WTC11 (cell line): ENCODE results near the gene AKAP8. TPM values are rescaled to one million over a fixed set of nuclear protein-coding genes. Genes with fewer than 3 reads are reported as not detected.

Experiments used
- ATAC-seq: fragments of 200-7000 bp; cut with Tn5 transposase; 2 replicates; pipeline ENCODE4 v1.10.0; 2021; ENCODE audit warnings: mild to moderate bottlenecking, moderate library complexity
- CTCF ChIA-PET: fragments of 300-600 bp; sonication (Branson Sonifier 250); formaldehyde crosslinking; loops from one replicate; lab custom pipeline; 2021; ENCODE audit warnings: antibody characterized with exemption; lab: Charles Lee
- POLR2A ChIA-PET: fragments of 350-600 bp; sonication (Branson Sonifier 250); formaldehyde crosslinking; loops from one replicate; lab custom pipeline; 2021; ENCODE audit warnings: antibody characterized with exemption; lab: Charles Lee
- DNase-seq: peaks from one replicate; pipeline ENCODE4 v3.0.0; 2021; ENCODE audit warnings: low spot score
- H3K27ac Mint-ChIP-seq: 2 replicates; pipeline ENCODE4 v1.8.0; 2021; ENCODE audit warnings: mixed read lengths
- H3K27me3 Mint-ChIP-seq: 2 replicates; pipeline ENCODE4 v1.8.0; 2021; ENCODE audit warnings: low read depth, mild to moderate bottlenecking, moderate library complexity, mixed read lengths
- H3K36me3 Mint-ChIP-seq: 2 replicates; pipeline ENCODE4 v1.8.0; 2021; ENCODE audit warnings: mixed read lengths
- H3K4me1 Mint-ChIP-seq: 2 replicates; pipeline ENCODE4 v1.8.0; 2022; ENCODE audit warnings: mixed read lengths
- H3K4me3 Mint-ChIP-seq: 2 replicates; pipeline ENCODE4 v1.8.0; 2021; ENCODE audit warnings: mild to moderate bottlenecking, moderate library complexity, mixed read lengths
- H3K9me3 Mint-ChIP-seq: 2 replicates; pipeline ENCODE4 v1.8.0; 2021; ENCODE audit warnings: mixed read lengths
- AR ChIP-seq: fragments of 250-450 bp; sonication (Bioruptor Pico); IDR thresholded peaks from 2 replicates; pipeline ENCODE4 v1.9.0; 2021; ENCODE audit warnings: mild to moderate bottlenecking
- ATF1 ChIP-seq: sonication (generic); formaldehyde crosslinking; IDR thresholded peaks from 2 replicates; pipeline ENCODE4 v1.8.1; 2023; ENCODE audit warnings: mild to moderate bottlenecking, moderate library complexity, missing genetic modification reagents
- CBFB ChIP-seq: sonication (generic); formaldehyde crosslinking; IDR thresholded peaks from 2 replicates; pipeline ENCODE4 v1.8.1; 2022; ENCODE audit warnings: mild to moderate bottlenecking, low read depth, missing genetic modification reagents
- E2F1 ChIP-seq: sonication (generic); formaldehyde crosslinking; IDR thresholded peaks from 2 replicates; pipeline ENCODE4 v1.8.0; 2022; ENCODE audit warnings: mild to moderate bottlenecking, missing genetic modification reagents
- FOXK1 ChIP-seq: sonication (generic); formaldehyde crosslinking; IDR thresholded peaks from 2 replicates; pipeline ENCODE4 v1.8.0; 2022; ENCODE audit warnings: mild to moderate bottlenecking, moderate library complexity, missing genetic modification reagents
- FOXP1 ChIP-seq: sonication (generic); formaldehyde crosslinking; IDR thresholded peaks from 2 replicates; pipeline ENCODE4 v1.8.0; 2022; ENCODE audit warnings: missing genetic modification reagents, mild to moderate bottlenecking, moderate library complexity, borderline replicate concordance
- GRHL2 ChIP-seq: fragments of 250-450 bp; sonication (Bioruptor Pico); IDR thresholded peaks from 2 replicates; pipeline ENCODE4 v1.8.0; 2022; ENCODE audit warnings: mild to moderate bottlenecking, moderate library complexity; ENCODE audit not compliant: insufficient replicate concordance, severe bottlenecking
- KAT7 ChIP-seq: sonication (generic); formaldehyde crosslinking; IDR thresholded peaks from 2 replicates; pipeline ENCODE4 v1.8.1; 2023; ENCODE audit warnings: missing genetic modification reagents, mild to moderate bottlenecking, borderline replicate concordance
- MXD4 ChIP-seq: fragments of 250-450 bp; sonication (Bioruptor Pico); IDR thresholded peaks from 2 replicates; pipeline ENCODE4 v1.8.0; 2021; ENCODE audit warnings: mild to moderate bottlenecking, moderate library complexity, borderline replicate concordance
- NFE2L1 ChIP-seq: sonication (generic); formaldehyde crosslinking; IDR thresholded peaks from 2 replicates; pipeline ENCODE4 v1.8.1; 2023; ENCODE audit warnings: missing genetic modification reagents
- PRDM15 ChIP-seq: sonication (generic); formaldehyde crosslinking; IDR thresholded peaks from 2 replicates; pipeline ENCODE4 v1.8.0; 2022; ENCODE audit warnings: missing genetic modification reagents
- SMAD3 ChIP-seq: sonication (generic); formaldehyde crosslinking; IDR thresholded peaks from 2 replicates; pipeline ENCODE4 v1.8.0; 2022; ENCODE audit warnings: missing genetic modification reagents, mild to moderate bottlenecking, borderline replicate concordance
- STAT6 ChIP-seq: sonication (generic); formaldehyde crosslinking; conservative IDR thresholded peaks from 2 replicates; pipeline ENCODE4 v1.8.1; 2023; ENCODE audit warnings: mild to moderate bottlenecking, low read depth, missing genetic modification reagents, moderate library complexity
- ZMAT4 ChIP-seq: fragments of 250-450 bp; sonication (Bioruptor Pico); IDR thresholded peaks from 2 replicates; pipeline ENCODE4 v1.9.0; 2021; ENCODE audit warnings: mild to moderate bottlenecking
- ZNF317 ChIP-seq: sonication (generic); formaldehyde crosslinking; IDR thresholded peaks from 2 replicates; pipeline ENCODE4 v1.8.1; 2023; ENCODE audit warnings: low read depth, mild to moderate bottlenecking, moderate library complexity, missing genetic modification reagents, borderline replicate concordance
- ZNF396 ChIP-seq: fragments of 250-450 bp; sonication (Bioruptor Pico); IDR thresholded peaks from 2 replicates; pipeline ENCODE4 v1.8.0; 2021; ENCODE audit warnings: mild to moderate bottlenecking, moderate library complexity, borderline replicate concordance
- ZNF423 ChIP-seq: fragments of 250-450 bp; sonication (Bioruptor Pico); IDR thresholded peaks from 2 replicates; pipeline ENCODE4 v2.1.2; 2022; ENCODE audit warnings: mild to moderate bottlenecking, moderate library complexity
- ZSCAN18 ChIP-seq: fragments of 250-450 bp; sonication (Bioruptor Pico); IDR thresholded peaks from 2 replicates; pipeline ENCODE4 v2.1.2; 2022; ENCODE audit warnings: mild to moderate bottlenecking, moderate library complexity
- total RNA-seq: library from RNA; stranded (reverse); gene quantifications from 3 replicates; pipeline ENCODE4 v1.2.3, GENCODE V29; 2021
- TF ChIP-seq, protein P1 (sequence below): sonication (generic); formaldehyde crosslinking; IDR thresholded peaks from 2 replicates; pipeline ENCODE4 v1.8.1; 2023; ENCODE audit warnings: mild to moderate bottlenecking, missing genetic modification reagents, moderate library complexity
- TF ChIP-seq, protein P2 (sequence below): sonication (generic); formaldehyde crosslinking; IDR thresholded peaks from 2 replicates; pipeline ENCODE4 v1.8.0; 2022; ENCODE audit warnings: mild to moderate bottlenecking, missing genetic modification reagents

AKAP8 gene
- total RNA-seq, 1 experiment from 2014 or later: 65.9 TPM

DNA sequence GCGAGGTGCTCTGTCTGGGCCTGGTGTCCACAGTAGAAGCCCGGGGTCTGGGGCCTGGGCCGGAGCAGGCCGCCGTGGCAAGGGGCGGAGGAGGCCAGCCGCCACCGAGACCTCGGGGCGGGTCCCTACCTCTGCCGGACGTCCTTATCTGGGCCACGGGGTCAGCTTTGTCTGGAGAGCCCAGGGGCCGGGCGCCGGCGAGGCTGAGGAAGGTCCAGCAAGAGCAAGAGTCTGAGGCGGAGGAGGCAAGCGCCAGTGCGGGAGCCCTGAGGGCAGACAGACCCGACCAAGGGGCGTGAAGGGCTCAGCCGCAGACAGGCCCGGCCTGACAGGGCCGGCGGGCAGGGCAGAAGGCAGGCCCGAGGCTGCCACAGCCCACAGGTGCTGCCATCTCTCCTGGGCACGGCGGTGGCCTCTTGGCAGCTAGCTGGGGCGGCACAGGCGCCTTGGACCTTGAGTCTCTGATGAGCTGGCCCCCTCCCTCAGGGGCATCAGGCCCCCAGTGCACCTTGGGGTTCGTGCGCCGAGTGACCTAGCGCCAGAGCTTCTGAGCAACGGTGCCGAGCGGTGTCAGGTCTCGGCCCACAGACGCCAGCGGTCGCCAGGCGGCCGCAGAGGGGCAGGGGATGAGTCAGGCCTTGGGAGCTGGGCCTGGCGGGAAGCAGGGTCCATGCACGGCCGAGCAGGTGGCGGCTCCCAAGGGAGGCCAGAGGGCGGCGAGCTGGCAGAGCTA lies 19.1 kb upstream of the AKAP8 start:
- peaks cover 63% of the 10 kb centered on the region for H3K36me3 Mint-ChIP-seq
- no peak overlapping the region for H3K27ac Mint-ChIP-seq
- DNase-seq: no peak
- CTCF ChIA-PET: interaction anchor here (0.9 kb wide), 1 partner anchor 157 kb away, joined by 3 read pairs; no protein-coding TSS in a partner anchor
- H3K4me1 Mint-ChIP-seq: no peaks in the 10 kb centered on the region
- H3K4me3 Mint-ChIP-seq: no peak overlapping the region
- TF ChIP-seq, protein P1, sequence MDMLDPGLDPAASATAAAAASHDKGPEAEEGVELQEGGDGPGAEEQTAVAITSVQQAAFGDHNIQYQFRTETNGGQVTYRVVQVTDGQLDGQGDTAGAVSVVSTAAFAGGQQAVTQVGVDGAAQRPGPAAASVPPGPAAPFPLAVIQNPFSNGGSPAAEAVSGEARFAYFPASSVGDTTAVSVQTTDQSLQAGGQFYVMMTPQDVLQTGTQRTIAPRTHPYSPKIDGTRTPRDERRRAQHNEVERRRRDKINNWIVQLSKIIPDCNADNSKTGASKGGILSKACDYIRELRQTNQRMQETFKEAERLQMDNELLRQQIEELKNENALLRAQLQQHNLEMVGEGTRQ (CRISPR knock-in tag): no peak
- TF ChIP-seq FOXP1 (CRISPR knock-in tag) (no peak), SMAD3 (CRISPR knock-in tag) (no peak), ZMAT4 (CRISPR knock-in tag) (no peak), NFE2L1 (CRISPR knock-in tag) (no peak), CBFB (CRISPR knock-in tag) (no peak), KAT7 (no peak), STAT6 (no peak), MXD4 (no peak), ATF1 (no peak), ZSCAN18 (CRISPR knock-in tag) (no peak), FOXK1 (CRISPR knock-in tag) (no peak), ZNF317 (CRISPR knock-in tag) (no peak), PRDM15 (CRISPR knock-in tag) (no peak)
- TF ChIP-seq, all 79 proteins: peak for 0
- Mint-ChIP-seq H3K27me3 (no peaks in the 10 kb centered on the region), H3K9me3 (no peaks in the 10 kb centered on the region)
- ATAC-seq: no peak
- POLR2A ChIA-PET: no interaction called here

GRCh38 chr19:15397782-15398181 lies 18.2 kb upstream of the AKAP8 start:
- H3K27ac Mint-ChIP-seq: no peak overlapping the region; the same call in 1 of the 2 replicates
- H3K9me3 Mint-ChIP-seq: no peaks in the 10 kb centered on the region
- H3K36me3 Mint-ChIP-seq: peaks cover 67% of the 10 kb centered on the region
- ChIA-PET CTCF (no interaction called here), POLR2A (interaction anchor here (0.5 kb wide), 1 partner anchor 14 kb away, joined by 3 read pairs; no protein-coding TSS in a partner anchor)
- ATAC-seq: no peak
- no peaks in the 10 kb centered on the region for H3K4me1 Mint-ChIP-seq
- no peaks in the 10 kb centered on the region for H3K27me3 Mint-ChIP-seq
- H3K4me3 Mint-ChIP-seq: no peak overlapping the region
- DNase-seq: no peak
- TF ChIP-seq AR (no peak), E2F1 (CRISPR knock-in tag) (no peak), ATF1 (no peak), GRHL2 (CRISPR knock-in tag) (no peak), ZNF423 (CRISPR knock-in tag) (no peak), ZNF396 (no peak)
- TF ChIP-seq, protein P2, sequence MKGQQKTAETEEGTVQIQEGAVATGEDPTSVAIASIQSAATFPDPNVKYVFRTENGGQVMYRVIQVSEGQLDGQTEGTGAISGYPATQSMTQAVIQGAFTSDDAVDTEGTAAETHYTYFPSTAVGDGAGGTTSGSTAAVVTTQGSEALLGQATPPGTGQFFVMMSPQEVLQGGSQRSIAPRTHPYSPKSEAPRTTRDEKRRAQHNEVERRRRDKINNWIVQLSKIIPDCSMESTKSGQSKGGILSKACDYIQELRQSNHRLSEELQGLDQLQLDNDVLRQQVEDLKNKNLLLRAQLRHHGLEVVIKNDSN: no peak
